WTC11 (cell line): ENCODE measurements around the gene ANGEL2. TPM values are rescaled to one million over a fixed set of nuclear protein-coding genes. Genes with fewer than 3 reads are reported as not detected.
A peak's percentile ranks its signal among the peaks of the same experiment; 100 is the strongest.

Experiments
- ATAC-seq: fragments of 200-7000 bp; cut with Tn5 transposase; 2 replicates; pipeline ENCODE4 v1.10.0; 2021; ENCODE audit warnings: mild to moderate bottlenecking, moderate library complexity
- CTCF ChIA-PET: fragments of 300-600 bp; sonication (Branson Sonifier 250); formaldehyde crosslinking; loops from one replicate; lab custom pipeline; 2021; ENCODE audit warnings: antibody characterized with exemption; lab: Charles Lee
- POLR2A ChIA-PET: fragments of 350-600 bp; sonication (Branson Sonifier 250); formaldehyde crosslinking; loops from one replicate; lab custom pipeline; 2021; ENCODE audit warnings: antibody characterized with exemption; lab: Charles Lee
- DNase-seq: peaks from one replicate; pipeline ENCODE4 v3.0.0; 2021; ENCODE audit warnings: low spot score
- H3K27ac Mint-ChIP-seq: 2 replicates; pipeline ENCODE4 v1.8.0; 2021; ENCODE audit warnings: mixed read lengths
- H3K27me3 Mint-ChIP-seq: 2 replicates; pipeline ENCODE4 v1.8.0; 2021; ENCODE audit warnings: low read depth, mild to moderate bottlenecking, moderate library complexity, mixed read lengths
- H3K36me3 Mint-ChIP-seq: 2 replicates; pipeline ENCODE4 v1.8.0; 2021; ENCODE audit warnings: mixed read lengths
- H3K4me1 Mint-ChIP-seq: 2 replicates; pipeline ENCODE4 v1.8.0; 2022; ENCODE audit warnings: mixed read lengths
- H3K4me3 Mint-ChIP-seq: 2 replicates; pipeline ENCODE4 v1.8.0; 2021; ENCODE audit warnings: mild to moderate bottlenecking, moderate library complexity, mixed read lengths
- H3K9me3 Mint-ChIP-seq: 2 replicates; pipeline ENCODE4 v1.8.0; 2021; ENCODE audit warnings: mixed read lengths
- ARID4B ChIP-seq: sonication (generic); formaldehyde crosslinking; IDR thresholded peaks from 2 replicates; pipeline ENCODE4 v1.8.0; 2023; ENCODE audit warnings: missing genetic modification reagents, mild to moderate bottlenecking, borderline replicate concordance
- CREM ChIP-seq: sonication (generic); formaldehyde crosslinking; IDR thresholded peaks from 2 replicates; pipeline ENCODE4 v1.8.1; 2022; ENCODE audit warnings: mild to moderate bottlenecking, missing genetic modification reagents, moderate library complexity
- FOXJ3 ChIP-seq: sonication (generic); formaldehyde crosslinking; IDR thresholded peaks from 2 replicates; pipeline ENCODE4 v1.9.0; 2021; ENCODE audit warnings: missing genetic modification reagents, mild to moderate bottlenecking, borderline replicate concordance
- FOXK1 ChIP-seq: sonication (generic); formaldehyde crosslinking; IDR thresholded peaks from 2 replicates; pipeline ENCODE4 v1.8.0; 2022; ENCODE audit warnings: mild to moderate bottlenecking, moderate library complexity, missing genetic modification reagents
- FOXP1 ChIP-seq: sonication (generic); formaldehyde crosslinking; IDR thresholded peaks from 2 replicates; pipeline ENCODE4 v1.8.0; 2022; ENCODE audit warnings: missing genetic modification reagents, mild to moderate bottlenecking, moderate library complexity, borderline replicate concordance
- FOXP4 ChIP-seq: sonication (generic); formaldehyde crosslinking; IDR thresholded peaks from 2 replicates; pipeline ENCODE4 v1.8.0; 2022; ENCODE audit warnings: mild to moderate bottlenecking, missing genetic modification reagents
- HMGA2 ChIP-seq: fragments of 250-450 bp; sonication (Bioruptor Pico); IDR thresholded peaks from 2 replicates; pipeline ENCODE4 v1.4.0; 2021; ENCODE audit warnings: mild to moderate bottlenecking, moderate library complexity
- IRF2 ChIP-seq: sonication (generic); formaldehyde crosslinking; IDR thresholded peaks from 2 replicates; pipeline ENCODE4 v1.8.0; 2022; ENCODE audit warnings: low read depth, missing genetic modification reagents, borderline replicate concordance
- MAX ChIP-seq: sonication (generic); formaldehyde crosslinking; IDR thresholded peaks from 2 replicates; pipeline ENCODE4 v1.8.0; 2022; ENCODE audit warnings: mild to moderate bottlenecking, missing genetic modification reagents
- MYBL2 ChIP-seq: sonication (generic); formaldehyde crosslinking; IDR thresholded peaks from 2 replicates; pipeline ENCODE4 v1.8.1; 2023; ENCODE audit warnings: mild to moderate bottlenecking, moderate library complexity, missing genetic modification reagents
- NFATC4 ChIP-seq: fragments of 250-450 bp; sonication (Bioruptor Pico); IDR thresholded peaks from 2 replicates; pipeline ENCODE4 v1.9.0; 2021; ENCODE audit warnings: mild to moderate bottlenecking
- NFE2L1 ChIP-seq: sonication (generic); formaldehyde crosslinking; IDR thresholded peaks from 2 replicates; pipeline ENCODE4 v1.8.1; 2023; ENCODE audit warnings: missing genetic modification reagents
- NR3C1 ChIP-seq: sonication (generic); formaldehyde crosslinking; conservative IDR thresholded peaks from 2 replicates; pipeline ENCODE4 v1.8.1; 2023; ENCODE audit warnings: low read depth, mild to moderate bottlenecking, missing genetic modification reagents
- RORB ChIP-seq: fragments of 250-450 bp; sonication (Bioruptor Pico); IDR thresholded peaks from 2 replicates; pipeline ENCODE4 v1.9.0; 2021; ENCODE audit warnings: mild to moderate bottlenecking
- SMAD3 ChIP-seq: sonication (generic); formaldehyde crosslinking; IDR thresholded peaks from 2 replicates; pipeline ENCODE4 v1.8.0; 2022; ENCODE audit warnings: missing genetic modification reagents, mild to moderate bottlenecking, borderline replicate concordance
- SMAD4 ChIP-seq: sonication (generic); formaldehyde crosslinking; IDR thresholded peaks from 2 replicates; pipeline ENCODE4 v1.8.0; 2022; ENCODE audit warnings: mild to moderate bottlenecking, missing genetic modification reagents
- SP1 ChIP-seq: sonication (generic); formaldehyde crosslinking; conservative IDR thresholded peaks from 2 replicates; pipeline ENCODE4 v1.8.1; 2022; ENCODE audit warnings: missing genetic modification reagents
- TEAD4 ChIP-seq: sonication (generic); formaldehyde crosslinking; IDR thresholded peaks from 2 replicates; pipeline ENCODE4 v1.8.0; 2022; ENCODE audit warnings: mild to moderate bottlenecking, missing genetic modification reagents
- ZNF232 ChIP-seq: sonication (generic); formaldehyde crosslinking; IDR thresholded peaks from 2 replicates; pipeline ENCODE4 v1.8.0; 2022; ENCODE audit warnings: mild to moderate bottlenecking, missing genetic modification reagents
- ZNF263 ChIP-seq: sonication (generic); formaldehyde crosslinking; IDR thresholded peaks from 2 replicates; pipeline ENCODE4 v1.8.1; 2022; ENCODE audit warnings: low read depth, mild to moderate bottlenecking, moderate library complexity, missing genetic modification reagents
- ZNF423 ChIP-seq: fragments of 250-450 bp; sonication (Bioruptor Pico); IDR thresholded peaks from 2 replicates; pipeline ENCODE4 v2.1.2; 2022; ENCODE audit warnings: mild to moderate bottlenecking, moderate library complexity
- total RNA-seq: library from RNA; stranded (reverse); gene quantifications from 3 replicates; pipeline ENCODE4 v1.2.3, GENCODE V29; 2021
- TF ChIP-seq, protein P1 (sequence below): fragments of 250-450 bp; sonication (Bioruptor Pico); IDR thresholded peaks from 2 replicates; pipeline ENCODE4 v1.9.0; 2021; ENCODE audit warnings: mild to moderate bottlenecking, borderline replicate concordance
- TF ChIP-seq, protein P2 (sequence below): fragments of 250-450 bp; sonication (Bioruptor Pico); IDR thresholded peaks from 2 replicates; pipeline ENCODE4 v2.1.2; 2022; ENCODE audit warnings: mild to moderate bottlenecking, moderate library complexity
- TF ChIP-seq, protein P3 (sequence below): sonication (generic); formaldehyde crosslinking; conservative IDR thresholded peaks from 2 replicates; pipeline ENCODE4 v1.8.1; 2022; ENCODE audit warnings: mild to moderate bottlenecking, missing genetic modification reagents

The ANGEL2 gene
- total RNA-seq, 1 experiment from 2014 or later, result 38.6 TPM

- TF ChIP-seq MAX (CRISPR knock-in tag), result peak; percentile 72
- TF ChIP-seq HMGA2, result no peak
- peak; percentile 63; the same call in 1 of the 2 replicates for TF ChIP-seq FOXP1 (CRISPR knock-in tag)
- TF ChIP-seq, protein P1, sequence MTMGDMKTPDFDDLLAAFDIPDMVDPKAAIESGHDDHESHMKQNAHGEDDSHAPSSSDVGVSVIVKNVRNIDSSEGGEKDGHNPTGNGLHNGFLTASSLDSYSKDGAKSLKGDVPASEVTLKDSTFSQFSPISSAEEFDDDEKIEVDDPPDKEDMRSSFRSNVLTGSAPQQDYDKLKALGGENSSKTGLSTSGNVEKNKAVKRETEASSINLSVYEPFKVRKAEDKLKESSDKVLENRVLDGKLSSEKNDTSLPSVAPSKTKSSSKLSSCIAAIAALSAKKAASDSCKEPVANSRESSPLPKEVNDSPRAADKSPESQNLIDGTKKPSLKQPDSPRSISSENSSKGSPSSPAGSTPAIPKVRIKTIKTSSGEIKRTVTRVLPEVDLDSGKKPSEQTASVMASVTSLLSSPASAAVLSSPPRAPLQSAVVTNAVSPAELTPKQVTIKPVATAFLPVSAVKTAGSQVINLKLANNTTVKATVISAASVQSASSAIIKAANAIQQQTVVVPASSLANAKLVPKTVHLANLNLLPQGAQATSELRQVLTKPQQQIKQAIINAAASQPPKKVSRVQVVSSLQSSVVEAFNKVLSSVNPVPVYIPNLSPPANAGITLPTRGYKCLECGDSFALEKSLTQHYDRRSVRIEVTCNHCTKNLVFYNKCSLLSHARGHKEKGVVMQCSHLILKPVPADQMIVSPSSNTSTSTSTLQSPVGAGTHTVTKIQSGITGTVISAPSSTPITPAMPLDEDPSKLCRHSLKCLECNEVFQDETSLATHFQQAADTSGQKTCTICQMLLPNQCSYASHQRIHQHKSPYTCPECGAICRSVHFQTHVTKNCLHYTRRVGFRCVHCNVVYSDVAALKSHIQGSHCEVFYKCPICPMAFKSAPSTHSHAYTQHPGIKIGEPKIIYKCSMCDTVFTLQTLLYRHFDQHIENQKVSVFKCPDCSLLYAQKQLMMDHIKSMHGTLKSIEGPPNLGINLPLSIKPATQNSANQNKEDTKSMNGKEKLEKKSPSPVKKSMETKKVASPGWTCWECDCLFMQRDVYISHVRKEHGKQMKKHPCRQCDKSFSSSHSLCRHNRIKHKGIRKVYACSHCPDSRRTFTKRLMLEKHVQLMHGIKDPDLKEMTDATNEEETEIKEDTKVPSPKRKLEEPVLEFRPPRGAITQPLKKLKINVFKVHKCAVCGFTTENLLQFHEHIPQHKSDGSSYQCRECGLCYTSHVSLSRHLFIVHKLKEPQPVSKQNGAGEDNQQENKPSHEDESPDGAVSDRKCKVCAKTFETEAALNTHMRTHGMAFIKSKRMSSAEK, result no peak
- TF ChIP-seq ZNF423 (CRISPR knock-in tag), result no peak
- no peak for TF ChIP-seq ZNF263 (CRISPR knock-in tag)
- 0 out of 2 replicates have a peak, but pooled peaks have one; percentile 6 for TF ChIP-seq SMAD4 (CRISPR knock-in tag)
- TF ChIP-seq SMAD3 (CRISPR knock-in tag), result peak; percentile 79; the same call in 1 of the 2 replicates
- TF ChIP-seq FOXJ3, result no peak
- no peak for TF ChIP-seq NFE2L1 (CRISPR knock-in tag)
- TF ChIP-seq FOXP4 (CRISPR knock-in tag), result peak; percentile 66; the same call in 1 of the 2 replicates
- no peak for TF ChIP-seq NR3C1 (CRISPR knock-in tag)
- no peak for TF ChIP-seq SP1 (CRISPR knock-in tag)
- TF ChIP-seq FOXK1 (CRISPR knock-in tag), result peak; percentile 54; the same call in 1 of the 2 replicates
- no peak for TF ChIP-seq CREM (CRISPR knock-in tag)
- no peak for TF ChIP-seq IRF2 (CRISPR knock-in tag)
- peak; percentile 65; the same call in 1 of the 2 replicates for TF ChIP-seq MYBL2 (CRISPR knock-in tag)
- peak; percentile 32; the same call in 1 of the 2 replicates for TF ChIP-seq ZNF232 (CRISPR knock-in tag)
- TF ChIP-seq, all 79 proteins: peak for 22
These were observed at the start of gene ANGEL2 (continued) for GRCh38 chr1:213015099-213016050.

DNA sequence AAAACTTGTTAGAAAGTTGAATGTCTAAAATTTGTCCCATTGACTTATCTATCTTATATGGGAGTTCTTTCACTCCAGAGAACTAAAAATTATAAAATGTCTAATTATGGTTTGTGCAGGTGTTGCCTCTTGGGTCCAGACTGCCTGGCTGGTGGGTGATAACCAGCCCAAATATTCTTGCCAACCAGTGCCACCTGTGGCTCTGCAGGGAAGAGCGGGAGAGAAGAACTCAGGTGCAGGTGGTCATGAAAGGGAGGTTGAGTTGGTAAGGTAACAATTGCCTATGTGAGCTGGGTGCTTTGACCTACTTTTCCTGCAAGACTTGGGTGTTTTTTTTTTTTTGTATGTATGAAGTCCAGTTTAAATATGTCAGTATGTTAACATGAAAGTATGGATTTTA lies 45.6 kb upstream of the ANGEL2 start:
- DNase-seq (no peak), ATAC-seq (peak; percentile 79)
- no peaks in the 10 kb centered on the region for H3K36me3 Mint-ChIP-seq
- H3K4me1 Mint-ChIP-seq, result peaks cover 23% of the 10 kb centered on the region
- H3K4me3 Mint-ChIP-seq, result no peak overlapping the region
- CTCF ChIA-PET, result interaction anchor here (1.0 kb wide), 1 partner anchor 94 kb away, joined by 4 read pairs; no protein-coding TSS in a partner anchor
- H3K9me3 Mint-ChIP-seq, result peaks cover 9% of the 10 kb centered on the region
- no peaks in the 10 kb centered on the region for H3K27me3 Mint-ChIP-seq
- no peak overlapping the region for H3K27ac Mint-ChIP-seq
- POLR2A ChIA-PET, result no interaction called here
- TF ChIP-seq, protein P2, sequence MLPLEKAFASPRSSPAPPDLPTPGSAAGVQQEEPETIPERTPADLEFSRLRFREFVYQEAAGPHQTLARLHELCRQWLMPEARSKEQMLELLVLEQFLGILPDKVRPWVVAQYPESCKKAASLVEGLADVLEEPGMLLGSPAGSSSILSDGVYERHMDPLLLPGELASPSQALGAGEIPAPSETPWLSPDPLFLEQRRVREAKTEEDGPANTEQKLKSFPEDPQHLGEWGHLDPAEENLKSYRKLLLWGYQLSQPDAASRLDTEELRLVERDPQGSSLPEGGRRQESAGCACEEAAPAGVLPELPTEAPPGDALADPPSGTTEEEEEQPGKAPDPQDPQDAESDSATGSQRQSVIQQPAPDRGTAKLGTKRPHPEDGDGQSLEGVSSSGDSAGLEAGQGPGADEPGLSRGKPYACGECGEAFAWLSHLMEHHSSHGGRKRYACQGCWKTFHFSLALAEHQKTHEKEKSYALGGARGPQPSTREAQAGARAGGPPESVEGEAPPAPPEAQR (CRISPR knock-in tag), result no peak
- TF ChIP-seq NFATC4 (CRISPR knock-in tag), result no peak
- TF ChIP-seq RORB (CRISPR knock-in tag), result no peak
- no peak for TF ChIP-seq SMAD3 (CRISPR knock-in tag)
- no peak for TF ChIP-seq ARID4B
- TF ChIP-seq, protein P3, sequence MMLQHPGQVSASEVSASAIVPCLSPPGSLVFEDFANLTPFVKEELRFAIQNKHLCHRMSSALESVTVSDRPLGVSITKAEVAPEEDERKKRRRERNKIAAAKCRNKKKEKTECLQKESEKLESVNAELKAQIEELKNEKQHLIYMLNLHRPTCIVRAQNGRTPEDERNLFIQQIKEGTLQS (CRISPR knock-in tag), result no peak
- no peak for TF ChIP-seq ZNF263 (CRISPR knock-in tag)
- TF ChIP-seq TEAD4 (CRISPR knock-in tag), result no peak
